ENCODE measurements around the gene SFXN5.

GRCh38 chr2:72896446-72896845 is 175.1 kb downstream of the SFXN5 start:
- TF ChIP-seq ZNF707 (tag by site-specific recombination; IDR thresholded peaks at IDR 0.05): no peak
- no peak for TF ChIP-seq ZNF558 (tag by site-specific recombination; IDR thresholded peaks at IDR 0.05)
- no peak for TF ChIP-seq ZNF555 (tag by site-specific recombination; conservative IDR thresholded peaks at IDR 0.05)
- TF ChIP-seq MZF1 (tag by site-specific recombination; IDR thresholded peaks at IDR 0.05; ENCODE audit: borderline replicate concordance): no peak
- TF ChIP-seq SETDB1 (IDR thresholded peaks at IDR 0.05; ENCODE audit: insufficient read length, low read length): no peak
- TF ChIP-seq KLF8 (tag by site-specific recombination; IDR thresholded peaks at IDR 0.05): no peak
- TF ChIP-seq ZNF449 (tag by site-specific recombination; IDR thresholded peaks at IDR 0.05): no peak
- TF ChIP-seq HOXC10 (CRISPR knock-in tag; IDR thresholded peaks at IDR 0.05): no peak
- no peak for TF ChIP-seq CTCF (tag by site-specific recombination; IDR thresholded peaks at IDR 0.05)

Measured in HEK293 (cell line).